Spleen (tissue), 11 donors: Measurements from ENCODE around the gene OGG1. TPM values are rescaled to one million over a fixed set of nuclear protein-coding genes. Genes with fewer than 3 reads are reported as not detected.

Experiments used
- DNase-seq: peaks from one replicate; pipeline ENCODE4 v3.0.0-alpha.2; 2020
- H3K27ac ChIP-seq, 8 donors: fragments of 200-600 bp; sonication (generic) in 7 of 8; 1 replicate in 4 of 8; 2 replicates in 4 of 8; pipeline versions ENCODE4 v1.5.0 to v1.8.0; 2016 to 2021; ENCODE audit warnings: inconsistent platforms in 4 of 8, mild to moderate bottlenecking in 4 of 8, moderate library complexity in 1 of 8
- H3K27me3 ChIP-seq, 7 donors: fragments of 200-600 bp; sonication (generic) in 6 of 7; replicated peaks in 1 of 7; 1 replicate in 4 of 7; 2 replicates in 3 of 7; pipeline versions ENCODE4 v1.5.0 to v1.8.0; 2016 to 2021; ENCODE audit warnings: inconsistent platforms in 3 of 7, mild to moderate bottlenecking in 1 of 7
- H3K36me3 ChIP-seq, 6 donors: fragments of 200-600 bp; sonication (generic) in 5 of 6; 1 replicate in 4 of 6; 2 replicates in 2 of 6; pipeline versions ENCODE4 v1.5.0 to v1.8.0; 2016 to 2021; ENCODE audit warnings: inconsistent platforms in 2 of 6
- H3K4me1 ChIP-seq, 6 donors: fragments of 200-600 bp; sonication (generic) in 5 of 6; 1 replicate in 3 of 6; 2 replicates in 3 of 6; pipeline versions ENCODE4 v1.5.0 to v1.8.0; 2016 to 2021; ENCODE audit warnings: inconsistent platforms in 3 of 6
- H3K4me3 ChIP-seq, 8 donors: fragments of 200-600 bp; sonication (generic) in 7 of 8; 1 replicate in 4 of 8; 2 replicates in 4 of 8; pipeline versions ENCODE4 v1.5.0 to v1.8.0; 2016 to 2021; ENCODE audit warnings: inconsistent platforms in 4 of 8, mild to moderate bottlenecking in 4 of 8, moderate library complexity in 2 of 8
- H3K9me3 ChIP-seq, 8 donors: fragments of 200-600 bp; sonication (generic) in 7 of 8; 1 replicate in 4 of 8; 2 replicates in 4 of 8; pipeline versions ENCODE4 v1.5.0 to v1.8.0; 2016 to 2021; ENCODE audit warnings: inconsistent platforms in 4 of 8
- CTCF ChIP-seq, 11 experiments: fragments of 200-600 bp in 7 of 11; fragments of 450-650 bp in 4 of 11; sonication (generic) in 4 of 11; IDR thresholded peaks in 8 of 11; conservative IDR thresholded peaks in 3 of 11; 1 replicate in 7 of 11; 2 replicates in 4 of 11; pipeline versions ENCODE4 v1.4.0 to v1.8.0; 2016 to 2021; ENCODE audit warnings: antibody characterized with exemption in 11 of 11, inconsistent platforms in 4 of 11, mild to moderate bottlenecking in 1 of 11
- POLR2A ChIP-seq, 3 donors: fragments of 450-650 bp; IDR thresholded peaks; one replicate each; pipeline ENCODE4 v1.5.1; 2017; ENCODE audit warnings: antibody characterized with exemption in 3 of 3, mild to moderate bottlenecking in 1 of 3
- POLR2AphosphoS5 ChIP-seq, 3 donors: sonication (generic); formaldehyde crosslinking; IDR thresholded peaks; one replicate each; pipeline ENCODE4 v1.5.1; 2017; ENCODE audit warnings: antibody characterized with exemption in 3 of 3
- WGBS, 5 donors: extraction: QIAGEN DNeasy Blood & Tissue Kit in 3 of 5; methylation state at CpG; one replicate each; pipeline versions ENCODE4 v1.1.5 to v1.1.7; 2013 to 2018; 5-methylcytosine and 5-hydroxymethylcytosine counted together
- intact Hi-C: fragments of 100-400 bp; cut with DNase I; formaldehyde crosslinking; loops from one replicate; pipeline ENCODE4 v1.15.0; 2023; ENCODE audit warnings: low total_unique reads
- polyA plus RNA-seq, 3 donors: library from polyadenylated mRNA; stranded (reverse); fragments of 200-250 nt; gene quantifications; one replicate each; pipeline ENCODE4 v1.2.1, GENCODE V29; 2013
- total RNA-seq, 7 donors: library from RNA; depleted of rRNA in 3 of 7; stranded (reverse); fragments of >200 nt in 3 of 7; fragmentation: NEBNext Ultra II Directional in 4 of 7; extraction: Animal tissue kit (Norgen Biotek cat#: 25700) in 4 of 7; gene quantifications; one replicate each; pipeline versions ENCODE4 v1.1.0 to v1.2.1, GENCODE V29; 2016 to 2021
- donor health status: healthy with polysubstance abuse.
- donor health status: DM: no; HTN: no; CAD: no; lungs with moderate emphysema.
- donor health status: DM: no; HTN: no; CAD: no.
- donor health status: Bipolar disorder and iron deficiency.
- donor health status: healthy.
- donor health status: DM: no; HTN: no; CAD: no.
- donor health status: DM: yes; HTN: yes; CAD: no.

OGG1 gene
- total and polyA plus RNA-seq, 10 donors, result 9.3 to 34.5 (median 26.7) TPM

GRCh38 chr3:9791790-9792404 lies 42.1 kb downstream of the OGG1 start:
- TF ChIP-seq POLR2AphosphoS5 (IDR thresholded peaks at IDR 0.05) (no peak), POLR2A (IDR thresholded peaks at IDR 0.05) (peak in 1 of 3 donors; percentile 58), CTCF (IDR thresholded peaks at IDR 0.05 in 8 of 11, conservative IDR thresholded peaks at IDR 0.05 in 3 of 11) (no peak)
- intact Hi-C loops, result no loop called here
- Histone ChIP-seq H3K4me3 (peak overlapping the region; percentile 68 to 98 (median 88)), H3K36me3 (peaks cover 0 to 72% (median 38%) of the 10 kb centered on the region in 6 donors), H3K4me1 (peaks cover 34 to 67% (median 56%) of the 10 kb centered on the region in 6 donors), H3K27ac (peak overlapping the region; percentile 96 to 99 (median 98)), H3K9me3 (no peaks in the 10 kb centered on the region), H3K27me3 (no peaks in the 10 kb centered on the region)
- 13 to 35% (median 15%) methylated on average over 5 to 14 of the region's 14 CpGs for WGBS, 5 donors
- DNase-seq, result no peak

- intact Hi-C loops, result no loop called here
- Histone ChIP-seq H3K27me3 (no peaks in the 10 kb centered on the region), H3K27ac (peak within 1 kb of the TSS; percentile 96 to 99 (median 98)), H3K4me1 (peaks cover 34 to 72% (median 62%) of the 10 kb centered on the region in 6 donors), H3K9me3 (no peaks in the 10 kb centered on the region), H3K36me3 (peaks cover 0 to 72% (median 37%) of the 10 kb centered on the region in 6 donors), H3K4me3 (peak within 1 kb of the TSS; percentile 68 to 98 (median 88))
- DNase-seq, result peak; percentile 99
- peak; percentile 88 to 95 (median 91) for TF ChIP-seq POLR2AphosphoS5 (IDR thresholded peaks at IDR 0.05)
- peak in 9 of 11 experiments; percentile 9 to 56 (median 42) for TF ChIP-seq CTCF (IDR thresholded peaks at IDR 0.05 in 8 of 11, conservative IDR thresholded peaks at IDR 0.05 in 3 of 11)
- TF ChIP-seq POLR2A (IDR thresholded peaks at IDR 0.05), result peak in 1 of 3 donors; percentile 19
- 0 to 1% (median 0%) methylated on average over 39 to 65 of the region's 65 CpGs for WGBS, 5 donors
Observed at GRCh38 chr3:9792405-9793160, 42.8 kb downstream of the OGG1 start, which contains the start of the genes ARPC4 and TADA3. TSS of gene ARPC4 (plus strand) at chr3:9793082. CDS start at chr3:9793122, 40 bp downstream. TSS of gene TADA3 (minus strand) at chr3:9792473. CDS start at chr3:9791466, 1,007 bp downstream.

GRCh38 chr3:9793161-9793781 lies 43.5 kb downstream of the OGG1 start:
- Histone ChIP-seq H3K9me3 (no peaks in the 10 kb centered on the region), H3K27me3 (no peaks in the 10 kb centered on the region), H3K4me1 (peaks cover 34 to 79% (median 64%) of the 10 kb centered on the region in 6 donors), H3K4me3 (peak overlapping the region; percentile 68 to 98 (median 88)), H3K27ac (peak overlapping the region; percentile 96 to 99 (median 98)), H3K36me3 (peaks cover 2 to 72% (median 40%) of the 10 kb centered on the region in 6 donors)
- intact Hi-C loops, result no loop called here
- no peak for TF ChIP-seq POLR2AphosphoS5 (IDR thresholded peaks at IDR 0.05)
- TF ChIP-seq POLR2A (IDR thresholded peaks at IDR 0.05), result peak in 1 of 3 donors; percentile 64
- peak in 1 of 11 experiments; percentile 3 for TF ChIP-seq CTCF (IDR thresholded peaks at IDR 0.05 in 8 of 11, conservative IDR thresholded peaks at IDR 0.05 in 3 of 11)
- DNase-seq, result no peak
- WGBS, 5 donors, result 1 to 4% (median 2%) methylated on average over 17 to 23 of the region's 23 CpGs
